Measurements from ENCODE around the gene KLHL29. TPM values are rescaled to one million over a fixed set of nuclear protein-coding genes. Genes with fewer than 3 reads are reported as not detected.

Gene KLHL29
- total RNA-seq, 1 experiment from 2014 or later = 2.4 TPM

- Histone ChIP-seq H3K9ac (ENCODE audit: extremely low read depth, insufficient read length, low read length) (no peak overlapping the region), H3T11ph (ENCODE audit: low read length) (no peak overlapping the region), H2AFZ (ENCODE audit: low read length) (no peak overlapping the region), H3K56ac (ENCODE audit: insufficient read length, low read depth, low read length) (no peak overlapping the region), H4K8ac (replicated peaks; ENCODE audit: insufficient read length, low read depth, low read length) (no peak overlapping the region), H3K9me3 (ENCODE audit: control insufficient read depth, low read depth, low read length) (no peaks in the 10 kb centered on the region), H3K27me3 (ENCODE audit: insufficient read depth, low read length) (no peaks in the 10 kb centered on the region), H3K79me1 (ENCODE audit: insufficient read depth, low read depth, low read length, poor library complexity, severe bottlenecking) (no peaks in the 10 kb centered on the region), H3K23ac (ENCODE audit: insufficient read length, low read depth, low read length) (no peak overlapping the region), H3K18ac (ENCODE audit: insufficient read length, low read depth, low read length) (no peak overlapping the region), H4K91ac (ENCODE audit: insufficient read length, low read depth, low read length) (no peak overlapping the region), H3K23me2 (ENCODE audit: insufficient read length, low read depth, low read length, poor library complexity, severe bottlenecking) (no peaks in the 10 kb centered on the region), H3K14ac (ENCODE audit: insufficient read depth, low read length) (no peak overlapping the region; the same call in 1 of the 2 replicates), H2BK5ac (ENCODE audit: insufficient read length, low read length) (no peak overlapping the region), H2BK12ac (ENCODE audit: insufficient read length, low read depth, low read length) (no peak overlapping the region), H4K5ac (ENCODE audit: insufficient read length, low read depth, low read length) (no peak overlapping the region), H2BK15ac (ENCODE audit: low read depth, low read length) (no peak overlapping the region), H3K4me2 (ENCODE audit: insufficient read depth, insufficient read length, low read length) (no peak overlapping the region), H2AK5ac (ENCODE audit: insufficient read length, low read length) (no peak overlapping the region), H2BK120ac (ENCODE audit: low read depth, low read length, poor library complexity, severe bottlenecking) (no peak overlapping the region), H3K4ac (ENCODE audit: low read depth, low read length) (no peak overlapping the region), H3K27ac (ENCODE audit: insufficient read length, low read depth, low read length) (no peak overlapping the region), H3K4me1 (ENCODE audit: insufficient read depth, low read length) (no peaks in the 10 kb centered on the region), H4K20me1 (ENCODE audit: control insufficient read depth, insufficient read depth, insufficient read length) (no peaks in the 10 kb centered on the region), H2BK20ac (ENCODE audit: low read depth, low read length, poor library complexity, severe bottlenecking) (no peak overlapping the region), H3K79me2 (ENCODE audit: insufficient read depth, low read length) (no peaks in the 10 kb centered on the region)
- peak overlapping the region in 1 of 3 experiments; percentile 7; a peak in 2 of 7 replicates for H3K27ac Mint-ChIP-seq
- peaks cover 50% of the 10 kb centered on the region for H3K27me3 Mint-ChIP-seq (ENCODE audit: low read depth)
- no peak overlapping the region for H3K4me3 Mint-ChIP-seq
- H3K36me3 Mint-ChIP-seq (ENCODE audit: insufficient read depth in 1 of 3, low read depth in 3 of 3) = peaks cover 0 to 4% (median 3%) of the 10 kb centered on the region in 3 experiments; a peak in 3 of 7 replicates
- no CpG with 5 or more reads among the region's 10 CpGs for WGBS (ENCODE audit: extremely low coverage, insufficient read length, low lambda C conversion rate)
- H3K4me1 Mint-ChIP-seq = peaks cover 6 to 10% of the 10 kb centered on the region in 2 experiments
- TF ChIP-seq, protein P1, sequence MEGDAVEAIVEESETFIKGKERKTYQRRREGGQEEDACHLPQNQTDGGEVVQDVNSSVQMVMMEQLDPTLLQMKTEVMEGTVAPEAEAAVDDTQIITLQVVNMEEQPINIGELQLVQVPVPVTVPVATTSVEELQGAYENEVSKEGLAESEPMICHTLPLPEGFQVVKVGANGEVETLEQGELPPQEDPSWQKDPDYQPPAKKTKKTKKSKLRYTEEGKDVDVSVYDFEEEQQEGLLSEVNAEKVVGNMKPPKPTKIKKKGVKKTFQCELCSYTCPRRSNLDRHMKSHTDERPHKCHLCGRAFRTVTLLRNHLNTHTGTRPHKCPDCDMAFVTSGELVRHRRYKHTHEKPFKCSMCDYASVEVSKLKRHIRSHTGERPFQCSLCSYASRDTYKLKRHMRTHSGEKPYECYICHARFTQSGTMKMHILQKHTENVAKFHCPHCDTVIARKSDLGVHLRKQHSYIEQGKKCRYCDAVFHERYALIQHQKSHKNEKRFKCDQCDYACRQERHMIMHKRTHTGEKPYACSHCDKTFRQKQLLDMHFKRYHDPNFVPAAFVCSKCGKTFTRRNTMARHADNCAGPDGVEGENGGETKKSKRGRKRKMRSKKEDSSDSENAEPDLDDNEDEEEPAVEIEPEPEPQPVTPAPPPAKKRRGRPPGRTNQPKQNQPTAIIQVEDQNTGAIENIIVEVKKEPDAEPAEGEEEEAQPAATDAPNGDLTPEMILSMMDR (conservative IDR thresholded peaks at IDR 0.05) = no peak
- no peaks in the 10 kb centered on the region for H3K9me3 Mint-ChIP-seq
- no peak for DNase-seq
These were observed 84.2 kb downstream of the KLHL29 start for GRCh38 chr2:23469142-23469540.
